Activated CD4-positive, CD25-positive, alpha-beta regulatory T cell treated with anti-CD3 and anti-CD28 coated beads, Interleukin-2, amount 50 U/mL, for 72 hours (primary cell): Measurements from ENCODE around the gene CASP5.
"Not testable (repeated sequence)": the region's sequence is repeated elsewhere in the genome, so short reads cannot be mapped to it uniquely, and the experiment has no call there.

Experiments
- DNase-seq: peaks from one replicate; pipeline ENCODE4 v3.0.0; 2021

The CASP5 gene

DNA sequence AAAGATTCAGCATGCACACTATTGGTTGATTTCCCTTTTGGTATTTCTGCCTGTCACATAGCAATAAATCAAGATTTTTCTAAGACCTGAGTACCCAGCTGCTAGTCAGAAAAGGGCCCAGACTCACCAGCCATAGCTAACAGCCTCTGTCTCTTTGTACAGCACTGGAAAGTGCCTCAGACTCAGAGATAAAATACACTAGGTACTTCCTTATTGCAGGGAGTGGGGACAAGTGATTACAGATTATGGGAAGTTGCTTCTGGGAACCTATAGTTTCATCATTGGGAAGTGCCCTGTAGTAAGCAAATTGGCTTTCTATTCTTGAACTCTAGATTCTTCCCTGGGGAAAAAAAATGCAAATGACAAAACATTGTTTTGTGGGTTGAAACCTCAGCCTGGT lies at the start of gene CASP5:
Gene CASP5, minus strand, starts transcription at position 166 of the 400 bp plus-strand sequence. Its CDS starts 32 bp downstream, at position 134.
- DNase-seq, result no peak

DNA sequence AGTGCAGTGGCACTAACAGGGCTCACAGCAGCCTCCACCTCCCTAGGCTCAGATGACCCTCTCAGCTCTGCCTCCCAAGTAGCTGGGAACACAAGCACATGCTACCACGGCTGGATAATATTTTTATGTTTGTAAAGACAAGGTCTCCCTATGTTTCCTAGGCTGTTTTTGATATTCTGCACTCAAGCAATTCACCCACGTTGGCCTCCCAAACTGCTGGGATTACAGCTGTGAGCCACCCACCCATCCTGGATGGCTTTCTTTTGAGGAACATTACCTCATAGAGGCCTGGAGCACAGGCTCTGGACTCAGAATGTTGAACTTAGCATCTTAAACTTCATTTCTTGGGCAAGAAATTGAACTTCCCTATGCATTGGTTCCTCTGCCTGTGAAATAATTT lies 49.1 kb upstream of the CASP5 start:
- not testable (repeated sequence) for DNase-seq

GRCh38 chr11:105071089-105071732 lies 48.2 kb upstream of the CASP5 start:
- DNase-seq, result no peak

DNA sequence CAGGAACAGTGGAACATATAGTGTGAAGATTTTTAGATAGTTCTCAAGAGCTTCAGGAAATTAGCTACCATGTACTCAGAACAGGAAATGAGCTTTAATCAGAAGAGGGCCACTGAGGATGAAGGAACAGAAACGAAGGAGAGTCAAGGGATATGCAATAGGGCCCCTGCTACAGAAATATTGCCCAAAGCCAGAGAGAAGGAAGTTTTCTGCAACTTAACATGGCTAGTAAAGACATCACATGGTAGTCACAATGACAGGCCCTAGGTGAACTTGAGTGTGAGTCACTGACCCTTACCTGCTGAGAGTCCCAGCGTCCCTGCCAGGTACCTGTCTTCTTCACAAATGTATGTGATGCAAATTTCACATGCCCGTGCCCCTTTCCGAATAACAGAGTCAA lies 47.3 kb upstream of the CASP5 start:
- no peak for DNase-seq

- not testable (repeated sequence) for DNase-seq
Measured at GRCh38 chr11:105069749-105070148, 46.8 kb upstream of the CASP5 start.

GRCh38 chr11:105063245-105063941 lies 40.4 kb upstream of the CASP5 start:
- not testable (repeated sequence) for DNase-seq

DNA sequence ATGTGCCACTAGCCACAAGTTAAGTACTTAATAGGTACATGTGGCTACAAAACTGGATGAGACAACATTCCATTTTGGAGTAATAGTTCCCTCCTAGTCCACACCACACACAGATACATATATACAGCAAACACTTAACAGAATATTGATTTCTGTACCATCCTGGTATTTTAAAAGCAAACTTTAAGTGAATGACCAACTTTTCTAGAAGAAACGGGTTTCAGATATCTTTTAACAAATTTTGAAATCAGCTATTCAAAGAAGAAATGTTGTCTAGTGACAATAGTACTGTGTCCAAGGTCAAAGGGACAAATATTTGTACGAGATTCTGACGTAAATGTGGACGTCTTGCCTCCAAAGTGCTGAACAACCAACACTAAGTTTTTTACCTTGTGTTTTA lies 34.5 kb upstream of the CASP5 start:
- no peak for DNase-seq

GRCh38 chr11:105056446-105056845 lies 33.5 kb upstream of the CASP5 start:
- DNase-seq, result no peak

- no peak for DNase-seq
Measured at GRCh38 chr11:105054723-105055493, 31.9 kb upstream of the CASP5 start.

DNA sequence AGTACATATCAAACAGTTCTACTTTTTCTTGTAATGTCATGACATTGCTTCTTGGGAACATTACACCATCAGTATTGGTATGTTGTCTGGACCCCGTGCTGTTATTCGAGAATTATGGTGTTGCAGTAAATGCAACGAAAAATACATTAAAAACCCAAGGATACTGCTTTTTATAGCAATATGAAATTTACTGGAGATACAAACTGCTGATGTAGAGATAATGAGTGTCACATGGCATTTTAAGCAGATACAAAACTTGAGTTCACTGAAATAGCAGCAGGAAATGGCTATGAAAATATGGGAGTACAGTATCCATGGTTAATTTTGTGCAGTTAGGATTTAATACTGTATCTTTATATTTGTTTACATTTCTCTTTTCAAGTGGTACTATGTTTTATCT lies 29.5 kb upstream of the CASP5 start:
- DNase-seq, result no peak

- DNase-seq, result no peak
Measured at GRCh38 chr11:105051559-105051958, 28.6 kb upstream of the CASP5 start.

- no peak for DNase-seq
Measured at GRCh38 chr11:105049481-105049880, 26.5 kb upstream of the CASP5 start.

DNA sequence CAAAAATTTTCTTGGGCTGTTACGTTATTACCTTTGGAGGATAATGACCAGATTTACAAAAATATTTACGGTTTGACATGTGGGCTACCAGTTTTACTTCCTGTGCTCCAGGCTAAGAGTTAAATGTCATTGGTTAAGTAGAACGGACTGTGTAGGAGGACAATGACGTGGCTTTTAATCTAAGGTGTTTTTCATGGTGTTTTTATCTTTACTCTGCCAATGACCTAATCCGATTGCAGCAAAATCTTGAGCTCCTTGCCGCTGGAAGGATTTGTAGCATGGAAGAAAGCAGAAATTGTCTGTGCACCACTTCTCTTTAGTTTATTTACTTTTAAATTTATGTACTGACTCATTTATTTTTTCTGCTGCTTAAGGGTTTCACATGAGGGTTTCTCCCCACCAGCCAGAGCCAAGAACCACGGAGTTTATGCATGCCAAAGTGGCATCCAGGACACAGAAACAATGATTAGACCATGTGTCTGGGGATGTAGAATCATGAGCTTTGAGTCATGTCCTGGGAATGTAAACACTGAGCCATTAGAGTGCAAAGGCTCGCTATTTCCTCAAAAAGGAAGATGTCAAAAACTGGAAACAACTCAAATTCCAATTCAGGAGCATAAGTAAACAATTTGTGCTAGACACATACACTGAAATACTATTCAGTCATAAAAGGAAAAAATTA lies 24.1 kb upstream of the CASP5 start:
- no peak for DNase-seq

DNA sequence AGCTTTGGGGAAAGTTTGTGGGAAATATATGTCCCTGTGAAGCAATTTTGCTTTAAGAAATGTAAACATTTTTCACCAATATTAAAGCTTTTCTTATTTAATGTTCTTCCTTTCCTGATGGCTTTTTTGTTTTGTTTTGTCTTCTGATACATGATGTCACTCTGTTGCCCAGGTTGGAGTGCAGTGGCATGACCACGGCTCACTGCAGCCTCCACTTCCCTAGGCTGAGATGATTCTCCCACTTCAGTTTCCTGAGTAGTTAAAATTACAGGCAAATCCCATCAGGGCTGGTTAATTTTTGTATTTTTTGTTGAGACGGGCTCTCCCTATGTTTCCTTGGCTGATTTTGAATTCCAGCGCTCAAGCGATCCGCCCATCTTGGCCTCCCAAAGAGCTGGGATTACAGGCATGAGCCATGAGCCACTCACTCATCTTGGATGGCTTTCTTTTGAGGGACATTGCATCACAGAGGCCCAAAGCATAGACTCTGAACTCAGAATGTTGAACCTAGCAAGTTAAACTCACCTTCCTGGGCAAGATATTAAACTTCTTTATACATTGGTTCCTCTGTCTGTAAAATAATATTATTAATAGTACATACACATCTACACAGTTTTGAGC lies 22.8 kb upstream of the CASP5 start:
- no peak for DNase-seq

- not testable (repeated sequence) for DNase-seq
Measured at GRCh38 chr11:105044557-105045524, 21.9 kb upstream of the CASP5 start, which contains the start of gene CARD16. TSS of gene CARD16 (minus strand) at chr11:105045335. CDS start at chr11:105045297, 38 bp downstream.

- DNase-seq, result no peak
Measured at GRCh38 chr11:105042178-105042577, 19.2 kb upstream of the CASP5 start.

DNA sequence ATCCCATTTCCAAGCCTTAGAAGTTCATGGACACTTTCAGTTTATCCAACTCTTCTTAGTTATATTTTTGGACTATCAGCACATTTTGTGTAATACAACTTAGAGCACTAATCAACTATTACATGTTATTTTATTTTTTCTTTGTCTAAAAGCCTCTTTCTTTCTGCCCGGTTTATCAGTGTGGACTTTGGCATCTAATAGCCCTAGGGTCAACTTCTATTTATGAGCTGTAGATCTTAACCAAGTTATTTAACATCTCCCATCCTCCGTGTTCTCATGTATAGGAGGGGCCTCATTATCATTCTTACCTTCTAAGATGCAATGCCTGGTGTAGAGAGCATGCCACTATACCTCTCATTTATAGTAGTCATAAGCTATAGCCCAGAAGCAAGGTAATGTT lies 17.7 kb upstream of the CASP5 start:
- DNase-seq, result no peak

GRCh38 chr11:105034813-105035620 lies 12.0 kb upstream of the CASP5 start, which contains the start of gene CASP1:
TSS of gene CASP1 (minus strand) at chr11:105035144. CDS start at chr11:105035113, 31 bp downstream.
- DNase-seq, result no peak

DNA sequence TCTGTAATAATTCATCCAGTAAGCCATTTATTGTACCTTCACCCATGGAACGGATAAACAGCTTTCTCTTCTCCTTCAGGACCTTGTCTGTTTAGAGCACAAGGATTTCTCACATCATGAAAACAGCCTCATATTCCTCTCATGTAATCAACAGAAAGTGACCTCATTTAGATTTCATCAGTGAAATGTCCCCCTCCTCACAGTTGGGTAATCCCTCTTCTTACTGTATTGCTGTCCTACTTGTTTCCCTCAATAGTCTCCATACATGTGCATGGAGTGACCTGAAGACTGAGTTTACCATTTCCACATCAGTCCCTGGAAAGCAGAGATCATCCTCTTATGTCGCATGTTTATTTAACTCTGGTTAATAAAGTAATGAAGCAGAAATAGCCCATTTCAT lies 11.4 kb upstream of the CASP5 start:
- DNase-seq, result not testable (repeated sequence)

GRCh38 chr11:105033781-105034180 lies 10.8 kb upstream of the CASP5 start:
- DNase-seq, result no peak
